Ecto neural progenitor cell (in vitro differentiated cells): ENCODE data around the gene ANP32B.
"Not testable (repeated sequence)": the region's sequence is repeated elsewhere in the genome, so short reads cannot be mapped to it uniquely, and the experiment has no call there.

Experiments
- DNase-seq: peaks from one replicate; pipeline ENCODE4 v3.0.0-alpha.2; 2018; ENCODE audit warnings: low spot score

Gene ANP32B

GRCh38 chr9:97963232-97963631 is 19.9 kb upstream of the ANP32B start:
- DNase-seq, result no peak

- no peak for DNase-seq
Measured at GRCh38 chr9:97964901-97965300, 18.2 kb upstream of the ANP32B start.

GRCh38 chr9:97966493-97966892 is 16.6 kb upstream of the ANP32B start:
- DNase-seq, result no peak

- DNase-seq, result no peak
Measured at GRCh38 chr9:97969014-97969413, 14.1 kb upstream of the ANP32B start.

- no peak for DNase-seq
Measured at GRCh38 chr9:97970165-97970564, 13.0 kb upstream of the ANP32B start.

GRCh38 chr9:97972753-97973152 is 10.4 kb upstream of the ANP32B start:
- no peak for DNase-seq

- DNase-seq, result no peak
Measured at GRCh38 chr9:97975376-97975775, 7.8 kb upstream of the ANP32B start.

GRCh38 chr9:97976633-97977032 is 6.5 kb upstream of the ANP32B start:
- DNase-seq, result not testable (repeated sequence)

- no peak for DNase-seq
Measured at GRCh38 chr9:97978371-97979130, 4.6 kb upstream of the ANP32B start.

GRCh38 chr9:97979788-97980478 is 3.2 kb upstream of the ANP32B start:
- no peak for DNase-seq

- no peak for DNase-seq
Measured at GRCh38 chr9:97980479-97980803, 2.7 kb upstream of the ANP32B start.

GRCh38 chr9:97980918-97981845 is 2.0 kb upstream of the ANP32B start:
- DNase-seq, result peak; percentile 49

- no peak for DNase-seq
Measured at GRCh38 chr9:97981846-97982682, 1.1 kb upstream of the ANP32B start.

GRCh38 chr9:97983589-97984187 is 547 bp downstream of the ANP32B start:
- peak; percentile 70 for DNase-seq

GRCh38 chr9:97984188-97985057 is 1.3 kb downstream of the ANP32B start:
- peak; percentile 78 for DNase-seq

- DNase-seq, result no peak
Measured at GRCh38 chr9:97985058-97985861, 2.1 kb downstream of the ANP32B start.

- no peak for DNase-seq
Measured at GRCh38 chr9:97987487-97987886, 4.3 kb downstream of the ANP32B start.

GRCh38 chr9:97990259-97990658 is 7.1 kb downstream of the ANP32B start:
- no peak for DNase-seq

GRCh38 chr9:97991818-97992217 is 8.7 kb downstream of the ANP32B start:
- no peak for DNase-seq
